HepG2 (cell line): ENCODE results near the gene C2orf49. TPM values are rescaled to one million over a fixed set of nuclear protein-coding genes. Genes with fewer than 3 reads are reported as not detected.

Experiments
- BCL6 ChIP-seq: IDR thresholded peaks from 2 replicates; pipeline ENCODE4 v1.6.1; 2016; ENCODE audit warnings: missing genetic modification reagents, missing compliant biosample characterization
- BORCS8-MEF2B ChIP-seq: sonication (generic); formaldehyde crosslinking; IDR thresholded peaks from 2 replicates; pipeline ENCODE4 v1.8.0; 2022; ENCODE audit warnings: mild to moderate bottlenecking, missing genetic modification reagents
- ELF3 ChIP-seq: IDR thresholded peaks from 2 replicates; pipeline ENCODE4 v1.6.1; 2016; ENCODE audit warnings: missing genetic modification reagents, missing compliant biosample characterization
- IKZF1 ChIP-seq: fragments of 450-650 bp; IDR thresholded peaks from 2 replicates; pipeline ENCODE4 v1.7.1; 2016
- KDM3A ChIP-seq: IDR thresholded peaks from 2 replicates; pipeline ENCODE4 v1.6.1; 2018; ENCODE audit warnings: low read depth, missing compliant biosample characterization
- LCORL ChIP-seq, 2 experiments: fragments of 450-650 bp in 1 of 2; sonication (generic) in 1 of 2; formaldehyde crosslinking in 1 of 2; IDR thresholded peaks; 2 replicates each; pipeline versions ENCODE4 v1.5.0 to v1.6.1; 2017 to 2020; ENCODE audit warnings: antibody characterized with exemption in 1 of 2, missing genetic modification reagents in 1 of 2
- NFKBIZ ChIP-seq: IDR thresholded peaks from 2 replicates; pipeline ENCODE4 v1.6.1; 2018; ENCODE audit warnings: missing genetic modification reagents, missing compliant biosample characterization
- PHF21A ChIP-seq: sonication (generic); formaldehyde crosslinking; IDR thresholded peaks from 2 replicates; pipeline ENCODE4 v1.5.0; 2020; ENCODE audit warnings: mild to moderate bottlenecking, missing genetic modification reagents
- PRDM4 ChIP-seq: sonication (generic); formaldehyde crosslinking; IDR thresholded peaks from 2 replicates; pipeline ENCODE4 v1.9.0; 2021; ENCODE audit warnings: missing genetic modification reagents, borderline replicate concordance
- SATB2 ChIP-seq: sonication (generic); formaldehyde crosslinking; IDR thresholded peaks from 2 replicates; pipeline ENCODE4 v1.5.0; 2020; ENCODE audit warnings: missing genetic modification reagents
- TCF12 ChIP-seq, 2 experiments: fragments of 450-650 bp in 1 of 2; sonication (generic) in 1 of 2; formaldehyde crosslinking in 1 of 2; IDR thresholded peaks; 2 replicates each; pipeline versions ENCODE4 v1.6.1 to v1.8.0; 2017 to 2022; ENCODE audit warnings: antibody characterized with exemption in 1 of 2, mild to moderate bottlenecking in 1 of 2, missing genetic modification reagents in 1 of 2, moderate library complexity in 1 of 2
- TOPORS ChIP-seq: sonication (generic); formaldehyde crosslinking; IDR thresholded peaks from 2 replicates; pipeline ENCODE4 v1.8.0; 2023; ENCODE audit warnings: mild to moderate bottlenecking, missing genetic modification reagents
- ZMYM3 ChIP-seq: sonication (generic); formaldehyde crosslinking; IDR thresholded peaks from 2 replicates; pipeline ENCODE4 v1.5.1; 2020; ENCODE audit warnings: mild to moderate bottlenecking, missing genetic modification reagents
- ZNF3 ChIP-seq: IDR thresholded peaks from 2 replicates; pipeline ENCODE4 v1.7.0; 2017; ENCODE audit warnings: inconsistent platforms
- ZNF407 ChIP-seq: sonication (generic); formaldehyde crosslinking; IDR thresholded peaks from one replicate; pipeline ENCODE4 v1.5.1; 2020; ENCODE audit warnings: mild to moderate bottlenecking, missing genetic modification reagents; ENCODE audit errors: not compliant biosample characterization
- ZNF772 ChIP-seq: sonication (generic); formaldehyde crosslinking; IDR thresholded peaks from 2 replicates; pipeline ENCODE4 v1.5.0; 2020; ENCODE audit warnings: mild to moderate bottlenecking, missing genetic modification reagents
- polyA plus RNA-seq, 8 experiments: library from polyadenylated mRNA; depleted of rRNA in 3 of 8; stranded (reverse) in 7 of 8; unstranded in 1 of 8; fragments of >200 nt; fragmentation: Illumina TruSeq in 4 of 8; extraction: Trizol in 4 of 8; gene quantifications; 2 replicates each; pipeline versions ENCODE4 v1.2.1 to v1.2.3, GENCODE V29; 2011 to 2016; ENCODE audit warnings: low read depth in 4 of 8, missing spikeins in 1 of 8, mixed read lengths in 1 of 8; ENCODE audit not compliant: insufficient read depth in 1 of 8
- total RNA-seq, 5 experiments: library from RNA; depleted of rRNA; stranded (reverse); fragments of >200 nt; fragmentation: Illumina TruSeq; extraction: Trizol; gene quantifications; 2 replicates each; pipeline ENCODE4 v1.2.3, GENCODE V29; 2016; ENCODE audit warnings: low read depth in 1 of 5
- TF ChIP-seq, protein P1 (sequence below): sonication (generic); formaldehyde crosslinking; IDR thresholded peaks from 2 replicates; pipeline ENCODE4 v1.4.0; 2020; ENCODE audit warnings: missing genetic modification reagents, borderline replicate concordance

The C2orf49 gene
- total and polyA plus RNA-seq, 2 of the 13 experiments (the other 11 are each of a cell fraction or from before 2014, with no cell fraction given): 24.7 to 28.8 TPM

DNA sequence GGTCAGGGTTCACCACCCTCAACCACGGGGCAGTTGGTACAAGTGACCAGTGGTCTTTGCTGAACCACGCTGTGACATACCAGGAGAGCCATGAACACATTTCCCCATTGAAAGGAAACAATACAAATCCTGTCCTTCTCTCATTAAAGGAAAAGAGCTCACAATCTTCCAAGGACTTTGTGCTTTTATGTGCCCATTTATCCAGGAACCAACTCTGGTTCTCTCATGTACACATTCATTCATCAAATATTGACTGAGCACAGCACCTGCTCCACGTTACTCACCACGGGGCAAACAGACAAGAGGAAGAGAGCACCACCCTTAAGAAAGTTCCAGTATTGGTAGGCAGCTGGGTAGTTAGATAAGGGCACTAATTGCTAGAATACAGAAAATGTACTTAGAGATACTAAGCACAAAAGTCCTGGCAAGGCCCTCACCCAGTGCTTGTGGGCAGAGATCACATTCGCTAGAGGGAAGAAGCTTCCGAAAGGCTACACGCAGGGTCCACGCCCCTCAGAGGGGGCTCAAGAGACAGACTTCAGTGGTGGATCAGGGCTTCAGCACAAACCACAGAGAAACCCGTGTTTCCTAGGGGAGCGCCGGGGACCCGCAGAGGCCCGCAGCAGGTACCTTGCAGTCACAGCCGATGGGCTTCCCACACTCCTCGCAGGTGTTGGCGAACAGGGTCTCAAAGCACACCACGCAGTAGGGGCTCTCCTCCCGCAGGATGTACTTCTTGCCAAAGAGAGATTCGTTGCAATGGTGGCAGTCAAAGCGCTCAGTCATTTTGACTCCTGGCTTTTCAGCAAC lies 48.6 kb downstream of the C2orf49 start (continued):
- no peak for TF ChIP-seq LCORL (IDR thresholded peaks at IDR 0.05)
- no peak for TF ChIP-seq LCORL (CRISPR knock-in tag; IDR thresholded peaks at IDR 0.05)
- no peak for TF ChIP-seq IKZF1
- TF ChIP-seq ZNF3 (CRISPR knock-in tag): peak; percentile 70; the same call in 1 of the 2 replicates
- peak; percentile 74 for TF ChIP-seq ELF3 (CRISPR knock-in tag)
- no peak for TF ChIP-seq BORCS8-MEF2B (CRISPR knock-in tag)
- TF ChIP-seq, protein P1, sequence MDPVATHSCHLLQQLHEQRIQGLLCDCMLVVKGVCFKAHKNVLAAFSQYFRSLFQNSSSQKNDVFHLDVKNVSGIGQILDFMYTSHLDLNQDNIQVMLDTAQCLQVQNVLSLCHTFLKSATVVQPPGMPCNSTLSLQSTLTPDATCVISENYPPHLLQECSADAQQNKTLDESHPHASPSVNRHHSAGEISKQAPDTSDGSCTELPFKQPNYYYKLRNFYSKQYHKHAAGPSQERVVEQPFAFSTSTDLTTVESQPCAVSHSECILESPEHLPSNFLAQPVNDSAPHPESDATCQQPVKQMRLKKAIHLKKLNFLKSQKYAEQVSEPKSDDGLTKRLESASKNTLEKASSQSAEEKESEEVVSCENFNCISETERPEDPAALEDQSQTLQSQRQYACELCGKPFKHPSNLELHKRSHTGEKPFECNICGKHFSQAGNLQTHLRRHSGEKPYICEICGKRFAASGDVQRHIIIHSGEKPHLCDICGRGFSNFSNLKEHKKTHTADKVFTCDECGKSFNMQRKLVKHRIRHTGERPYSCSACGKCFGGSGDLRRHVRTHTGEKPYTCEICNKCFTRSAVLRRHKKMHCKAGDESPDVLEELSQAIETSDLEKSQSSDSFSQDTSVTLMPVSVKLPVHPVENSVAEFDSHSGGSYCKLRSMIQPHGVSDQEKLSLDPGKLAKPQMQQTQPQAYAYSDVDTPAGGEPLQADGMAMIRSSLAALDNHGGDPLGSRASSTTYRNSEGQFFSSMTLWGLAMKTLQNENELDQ (CRISPR knock-in tag): no peak
- no peak for TF ChIP-seq SATB2 (CRISPR knock-in tag)
- peak; percentile 22; the same call in 1 of the 2 replicates for TF ChIP-seq BCL6 (CRISPR knock-in tag)
- no peak for TF ChIP-seq NFKBIZ (CRISPR knock-in tag)
- no peak for TF ChIP-seq PRDM4 (CRISPR knock-in tag)
- TF ChIP-seq TOPORS (CRISPR knock-in tag): no peak
- no peak for TF ChIP-seq ZNF407
- TF ChIP-seq PHF21A (CRISPR knock-in tag): no peak
- TF ChIP-seq KDM3A (CRISPR knock-in tag): no peak
- TF ChIP-seq ZMYM3 (CRISPR knock-in tag): no peak
- no peak for TF ChIP-seq TCF12 (IDR thresholded peaks at IDR 0.05)
- no peak for TF ChIP-seq TCF12 (CRISPR knock-in tag; IDR thresholded peaks at IDR 0.05)
- no peak for TF ChIP-seq ZNF772 (CRISPR knock-in tag)
